ENCODE measurements around the gene SF3B3. TPM values are rescaled to one million over a fixed set of nuclear protein-coding genes. Genes with fewer than 3 reads are reported as not detected.

Gene SF3B3
- total RNA-seq, 2 experiments from 2014 or later, result 195 to 441 TPM

DNA sequence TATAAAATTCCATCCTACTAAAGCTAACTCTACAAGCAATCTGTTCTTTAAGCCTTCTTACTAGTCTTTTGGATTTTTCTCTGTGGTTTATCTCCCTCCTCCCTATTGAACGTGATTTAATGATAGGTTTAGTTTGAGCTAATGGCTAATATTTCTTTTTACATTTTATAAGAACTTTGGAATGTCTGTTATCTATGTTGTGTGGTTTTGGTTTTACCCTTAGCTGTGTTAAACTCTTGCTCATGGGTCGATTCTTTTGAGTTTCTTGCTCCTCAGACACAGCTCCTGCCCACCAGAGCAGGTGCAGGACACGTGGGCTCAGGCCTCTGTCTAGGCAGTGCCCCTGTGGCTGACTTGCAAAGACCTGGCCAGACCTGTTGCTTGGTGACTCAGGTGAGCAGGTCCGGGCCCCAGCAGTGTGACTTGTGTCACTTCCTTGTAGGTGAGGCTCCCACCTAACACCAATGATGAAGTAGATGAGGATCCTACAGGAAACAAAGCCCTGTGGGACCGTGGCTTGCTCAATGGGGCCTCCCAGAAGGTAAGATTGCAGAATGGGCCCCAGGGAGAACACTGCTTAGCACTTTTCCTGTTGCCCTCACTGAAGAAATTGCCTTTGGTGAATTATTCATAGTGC lies 45.1 kb downstream of the SF3B3 start:
- Histone ChIP-seq H3K36me3 (ENCODE audit: insufficient read depth, low read length) (peaks cover 99% of the 10 kb centered on the region), H2AFZ (ENCODE audit: low read length) (no peak overlapping the region), H3K4me1 (ENCODE audit: insufficient read depth, low read length, poor library complexity, severe bottlenecking) (no peaks in the 10 kb centered on the region), H3K9me2 (ENCODE audit: insufficient read depth, low read length) (no peaks in the 10 kb centered on the region), H3K79me2 (ENCODE audit: insufficient read depth, low read depth, low read length) (no peaks in the 10 kb centered on the region), H3K9me3 (ENCODE audit: low read length) (no peaks in the 10 kb centered on the region), H3K4me3 (ENCODE audit: low read depth, low read length, poor library complexity, severe bottlenecking) (no peak overlapping the region), H3K27ac (ENCODE audit: low read depth, low read length, poor library complexity, severe bottlenecking) (no peak overlapping the region), H3K4me2 (ENCODE audit: low read length) (no peak overlapping the region), H4K20me1 (ENCODE audit: insufficient read depth, low read length) (no peaks in the 10 kb centered on the region; the same call in 1 of the 2 replicates)
- POLR2A ChIA-PET, result interaction anchor here (0.6 to 1.3 kb wide), 3 partner anchors 18 to 60 kb away, joined by 3 to 4 read pairs (median 3); no protein-coding TSS in a partner anchor
- intact Hi-C loops (cut with micrococcal nuclease; ENCODE audit: unreplicated experiment), result no loop called here
- DNase-seq (ENCODE audit: low spot score), result no peak
- CTCF ChIA-PET (ENCODE audit: unreplicated experiment), result no interaction called here
- BruUV-seq (replicated peaks), result no TSS peak
- no peak for TF ChIP-seq EZH2phosphoT487 (IDR thresholded peaks at IDR 0.05; ENCODE audit: borderline replicate concordance, low read depth, low read length)
- TF ChIP-seq, protein P1, sequence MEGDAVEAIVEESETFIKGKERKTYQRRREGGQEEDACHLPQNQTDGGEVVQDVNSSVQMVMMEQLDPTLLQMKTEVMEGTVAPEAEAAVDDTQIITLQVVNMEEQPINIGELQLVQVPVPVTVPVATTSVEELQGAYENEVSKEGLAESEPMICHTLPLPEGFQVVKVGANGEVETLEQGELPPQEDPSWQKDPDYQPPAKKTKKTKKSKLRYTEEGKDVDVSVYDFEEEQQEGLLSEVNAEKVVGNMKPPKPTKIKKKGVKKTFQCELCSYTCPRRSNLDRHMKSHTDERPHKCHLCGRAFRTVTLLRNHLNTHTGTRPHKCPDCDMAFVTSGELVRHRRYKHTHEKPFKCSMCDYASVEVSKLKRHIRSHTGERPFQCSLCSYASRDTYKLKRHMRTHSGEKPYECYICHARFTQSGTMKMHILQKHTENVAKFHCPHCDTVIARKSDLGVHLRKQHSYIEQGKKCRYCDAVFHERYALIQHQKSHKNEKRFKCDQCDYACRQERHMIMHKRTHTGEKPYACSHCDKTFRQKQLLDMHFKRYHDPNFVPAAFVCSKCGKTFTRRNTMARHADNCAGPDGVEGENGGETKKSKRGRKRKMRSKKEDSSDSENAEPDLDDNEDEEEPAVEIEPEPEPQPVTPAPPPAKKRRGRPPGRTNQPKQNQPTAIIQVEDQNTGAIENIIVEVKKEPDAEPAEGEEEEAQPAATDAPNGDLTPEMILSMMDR (conservative IDR thresholded peaks at IDR 0.05; ENCODE audit: low read length), result no peak

GRCh38 chr16:70569752-70570151 lies 46.1 kb downstream of the SF3B3 start:
- TF ChIP-seq, protein P1 (conservative IDR thresholded peaks at IDR 0.05; ENCODE audit: low read length), result no peak
- no peak for TF ChIP-seq EZH2phosphoT487 (IDR thresholded peaks at IDR 0.05; ENCODE audit: borderline replicate concordance, low read depth, low read length)
- Histone ChIP-seq H3K9me3 (ENCODE audit: low read length) (no peaks in the 10 kb centered on the region), H4K20me1 (ENCODE audit: insufficient read depth, low read length) (peaks cover 6% of the 10 kb centered on the region; the same call in 1 of the 2 replicates), H3K79me2 (ENCODE audit: insufficient read depth, low read depth, low read length) (no peaks in the 10 kb centered on the region), H3K36me3 (ENCODE audit: insufficient read depth, low read length) (peaks cover 98% of the 10 kb centered on the region), H2AFZ (ENCODE audit: low read length) (no peak overlapping the region), H3K4me1 (ENCODE audit: insufficient read depth, low read length, poor library complexity, severe bottlenecking) (no peaks in the 10 kb centered on the region), H3K4me2 (ENCODE audit: low read length) (no peak overlapping the region), H3K4me3 (ENCODE audit: low read depth, low read length, poor library complexity, severe bottlenecking) (no peak overlapping the region), H3K27ac (ENCODE audit: low read depth, low read length, poor library complexity, severe bottlenecking) (no peak overlapping the region), H3K9me2 (ENCODE audit: insufficient read depth, low read length) (no peaks in the 10 kb centered on the region)
- DNase-seq (ENCODE audit: low spot score), result no peak
- POLR2A ChIA-PET, result no interaction called here
- CTCF ChIA-PET (ENCODE audit: unreplicated experiment), result no interaction called here
- intact Hi-C loops (cut with micrococcal nuclease; ENCODE audit: unreplicated experiment), result no loop called here
- no TSS peak for BruUV-seq (replicated peaks)

- no peaks in the 10 kb centered on the region for H3K9me3 ChIP-seq (ENCODE audit: low read length)
- peaks cover 6% of the 10 kb centered on the region; the same call in 1 of the 2 replicates for H4K20me1 ChIP-seq (ENCODE audit: insufficient read depth, low read length)
- H2AFZ ChIP-seq (ENCODE audit: low read length), result no peak overlapping the region
- H3K4me2 ChIP-seq (ENCODE audit: low read length), result no peak overlapping the region
- no peaks in the 10 kb centered on the region for H3K79me2 ChIP-seq (ENCODE audit: insufficient read depth, low read depth, low read length)
- intact Hi-C loops (cut with micrococcal nuclease; ENCODE audit: unreplicated experiment), result no loop called here
- H3K9me2 ChIP-seq (ENCODE audit: insufficient read depth, low read length), result no peaks in the 10 kb centered on the region
- no TSS peak for BruUV-seq (replicated peaks)
- peaks cover 1% of the 10 kb centered on the region for H3K4me1 ChIP-seq (ENCODE audit: insufficient read depth, low read length, poor library complexity, severe bottlenecking)
- TF ChIP-seq, protein P1 (conservative IDR thresholded peaks at IDR 0.05; ENCODE audit: low read length), result no peak
- no peak for TF ChIP-seq EZH2phosphoT487 (IDR thresholded peaks at IDR 0.05; ENCODE audit: borderline replicate concordance, low read depth, low read length)
- peaks cover 95% of the 10 kb centered on the region for H3K36me3 ChIP-seq (ENCODE audit: insufficient read depth, low read length)
- ChIA-PET CTCF (ENCODE audit: unreplicated experiment) (no interaction called here), POLR2A (no interaction called here)
- no peak overlapping the region for H3K4me3 ChIP-seq (ENCODE audit: low read depth, low read length, poor library complexity, severe bottlenecking)
- no peak overlapping the region for H3K27ac ChIP-seq (ENCODE audit: low read depth, low read length, poor library complexity, severe bottlenecking)
- no peak for DNase-seq (ENCODE audit: low spot score)
Observed at GRCh38 chr16:70570967-70571570, 47.5 kb downstream of the SF3B3 start.

Measured in OCI-LY7 (cell line).